Trophoblast cell (in vitro differentiated cells and primary cell): ENCODE measurements around the gene RFX1.

Source experiments
- DNase-seq, 2 donors: peaks; one replicate each; pipeline ENCODE4 v3.0.0-alpha.2; 2016
- H2AFZ ChIP-seq: 2 replicates; pipeline ENCODE4 v1.6.1; 2013; ENCODE audit warnings: low read length, moderate library complexity, mild to moderate bottlenecking; ENCODE audit not compliant: insufficient read depth, poor library complexity
- H2AK5ac ChIP-seq: 2 replicates; pipeline ENCODE4 v1.6.1; 2013; ENCODE audit warnings: mild to moderate bottlenecking, low read length
- H2BK120ac ChIP-seq: 2 replicates; pipeline ENCODE4 v1.6.1; 2013; ENCODE audit warnings: low read length, mild to moderate bottlenecking, moderate library complexity; ENCODE audit not compliant: insufficient read depth, poor library complexity
- H2BK12ac ChIP-seq: 2 replicates; pipeline ENCODE4 v1.6.1; 2013; ENCODE audit warnings: mild to moderate bottlenecking, low read length, moderate library complexity
- H2BK5ac ChIP-seq: 2 replicates; pipeline ENCODE4 v1.6.1; 2013; ENCODE audit warnings: low read length, low read depth, moderate library complexity, mild to moderate bottlenecking; ENCODE audit not compliant: poor library complexity
- H3K14ac ChIP-seq: 2 replicates; pipeline ENCODE4 v1.6.1; 2013; ENCODE audit warnings: mild to moderate bottlenecking, low read length
- H3K18ac ChIP-seq: 2 replicates; pipeline ENCODE4 v1.6.1; 2013; ENCODE audit warnings: mild to moderate bottlenecking, low read length
- H3K23ac ChIP-seq: 2 replicates; pipeline ENCODE4 v1.6.1; 2013; ENCODE audit warnings: low read length
- H3K27ac ChIP-seq: 2 replicates; pipeline ENCODE4 v1.5.1; 2013; ENCODE audit warnings: low read depth, mild to moderate bottlenecking, inconsistent platforms, low read length, moderate library complexity
- H3K27me3 ChIP-seq: 2 replicates; pipeline ENCODE4 v1.6.1; 2013; ENCODE audit warnings: inconsistent platforms, mild to moderate bottlenecking, low read length, moderate library complexity; ENCODE audit not compliant: insufficient read depth
- H3K36me3 ChIP-seq, 2 experiments: 1 replicate in 1 of 2; 2 replicates in 1 of 2; pipeline ENCODE4 v1.6.1; 2013; ENCODE audit warnings: low read length in 2 of 2, mild to moderate bottlenecking in 2 of 2, moderate library complexity in 1 of 2; ENCODE audit not compliant: insufficient read depth in 2 of 2, control insufficient read depth in 1 of 2
- H3K4ac ChIP-seq: 2 replicates; pipeline ENCODE4 v1.6.1; 2013; ENCODE audit warnings: low read depth, mild to moderate bottlenecking, low read length, moderate library complexity
- H3K4me1 ChIP-seq, 2 experiments: 1 replicate in 1 of 2; 2 replicates in 1 of 2; pipeline ENCODE4 v1.6.1; 2013; ENCODE audit warnings: low read length in 2 of 2, mild to moderate bottlenecking in 2 of 2, moderate library complexity in 1 of 2; ENCODE audit not compliant: insufficient read depth in 2 of 2, control insufficient read depth in 1 of 2
- H3K4me2 ChIP-seq: 2 replicates; pipeline ENCODE4 v1.6.1; 2013; ENCODE audit warnings: inconsistent platforms, mild to moderate bottlenecking, low read length, moderate library complexity
- H3K4me3 ChIP-seq: 2 replicates; pipeline ENCODE4 v1.5.1; 2013; ENCODE audit warnings: mild to moderate bottlenecking, low read depth, low read length, inconsistent platforms
- H3K79me1 ChIP-seq: one replicate; pipeline ENCODE4 v1.6.1; 2013; ENCODE audit warnings: low read length
- H3K79me2 ChIP-seq: 2 replicates; pipeline ENCODE4 v1.6.1; 2013; ENCODE audit warnings: low read length, mild to moderate bottlenecking; ENCODE audit not compliant: control insufficient read depth, insufficient read depth, poor library complexity
- H3K9ac ChIP-seq: 2 replicates; pipeline ENCODE4 v1.6.1; 2013; ENCODE audit warnings: mild to moderate bottlenecking, low read length
- H3K9me3 ChIP-seq: 2 replicates; pipeline ENCODE4 v1.6.1; 2013; ENCODE audit warnings: low read depth, mild to moderate bottlenecking, control low read depth, inconsistent platforms, low read length; ENCODE audit not compliant: insufficient read depth
- H4K12ac ChIP-seq: 2 replicates; pipeline ENCODE4 v1.6.1; 2013; ENCODE audit warnings: low read depth, mild to moderate bottlenecking, low read length, moderate library complexity
- H4K8ac ChIP-seq: 2 replicates; pipeline ENCODE4 v1.6.1; 2013; ENCODE audit warnings: low read depth, mild to moderate bottlenecking, low read length, moderate library complexity
- H4K91ac ChIP-seq: one replicate; pipeline ENCODE4 v1.6.1; 2013; ENCODE audit warnings: low read depth, mild to moderate bottlenecking, low read length, moderate library complexity
- WGBS: extraction: QIAGEN DNeasy Blood & Tissue Kit; methylation state at CpG from one replicate; pipeline ENCODE4 v1.1.7; 2013; ENCODE audit warnings: missing lambda C conversion rate; ENCODE audit not compliant: insufficient read length, insufficient coverage; ENCODE audit errors: extremely low coverage; 5-methylcytosine and 5-hydroxymethylcytosine counted together

RFX1 gene

GRCh38 chr19:13965377-13965896, 40.7 kb downstream of the RFX1 start:
- Histone ChIP-seq H3K4ac (no peak overlapping the region), H3K4me2 (no peak overlapping the region), H3K79me2 (no peaks in the 10 kb centered on the region), H2BK120ac (no peak overlapping the region), H3K9me3 (peaks cover 7% of the 10 kb centered on the region), H2BK5ac (no peak overlapping the region), H3K14ac (no peak overlapping the region), H3K36me3 (peaks cover 75 to 82% of the 10 kb centered on the region in 2 experiments), H4K8ac (no peak overlapping the region), H2AFZ (no peak overlapping the region), H3K9ac (no peak overlapping the region), H3K4me3 (no peak overlapping the region), H3K4me1 (no peaks in the 10 kb centered on the region), H3K18ac (no peak overlapping the region), H2AK5ac (no peak overlapping the region), H4K12ac (no peak overlapping the region), H2BK12ac (no peak overlapping the region), H3K27ac (no peak overlapping the region), H3K27me3 (no peaks in the 10 kb centered on the region), H4K91ac (no peak overlapping the region), H3K79me1 (no peaks in the 10 kb centered on the region), H3K23ac (no peak overlapping the region)
- WGBS = no CpG with 5 or more reads among the region's 24 CpGs
- no peak for DNase-seq

- no peak overlapping the region for H3K9ac ChIP-seq
- H3K23ac ChIP-seq = no peak overlapping the region
- H3K4ac ChIP-seq = no peak overlapping the region
- H3K79me2 ChIP-seq = no peaks in the 10 kb centered on the region
- H3K79me1 ChIP-seq = no peaks in the 10 kb centered on the region
- H2AFZ ChIP-seq = no peak overlapping the region
- H3K18ac ChIP-seq = no peak overlapping the region
- peaks cover 75 to 83% of the 10 kb centered on the region in 2 experiments for H3K36me3 ChIP-seq
- no peak overlapping the region for H3K14ac ChIP-seq
- H3K4me3 ChIP-seq = no peak overlapping the region
- no peak overlapping the region for H2BK5ac ChIP-seq
- peaks cover 7% of the 10 kb centered on the region for H3K9me3 ChIP-seq
- no peak overlapping the region for H2AK5ac ChIP-seq
- no peak overlapping the region for H3K27ac ChIP-seq
- no CpG with 5 or more reads among the region's 5 CpGs for WGBS
- DNase-seq = no peak
- no peak overlapping the region for H3K4me2 ChIP-seq
- H3K27me3 ChIP-seq = no peaks in the 10 kb centered on the region
- H4K91ac ChIP-seq = no peak overlapping the region
- no peak overlapping the region for H4K12ac ChIP-seq
- H2BK12ac ChIP-seq = no peak overlapping the region
- H3K4me1 ChIP-seq = no peaks in the 10 kb centered on the region
- H4K8ac ChIP-seq = no peak overlapping the region
- no peak overlapping the region for H2BK120ac ChIP-seq
Measured at GRCh38 chr19:13964776-13965175, 41.3 kb downstream of the RFX1 start.

GRCh38 chr19:13963603-13964105, 42.5 kb downstream of the RFX1 start:
- no peak overlapping the region for H2AFZ ChIP-seq
- H3K79me2 ChIP-seq = no peaks in the 10 kb centered on the region
- H3K4me3 ChIP-seq = no peak overlapping the region
- H3K79me1 ChIP-seq = no peaks in the 10 kb centered on the region
- no peak overlapping the region for H4K8ac ChIP-seq
- no peaks in the 10 kb centered on the region for H3K27me3 ChIP-seq
- H3K9me3 ChIP-seq = peaks cover 7% of the 10 kb centered on the region
- no peak overlapping the region for H2BK120ac ChIP-seq
- H4K12ac ChIP-seq = no peak overlapping the region
- no peak overlapping the region for H4K91ac ChIP-seq
- no peak overlapping the region for H3K27ac ChIP-seq
- H3K4me2 ChIP-seq = no peak overlapping the region
- DNase-seq = no peak
- no peak overlapping the region for H3K23ac ChIP-seq
- H3K36me3 ChIP-seq = peaks cover 77 to 84% of the 10 kb centered on the region in 2 experiments
- no peak overlapping the region for H3K18ac ChIP-seq
- no peak overlapping the region for H2BK5ac ChIP-seq
- no peak overlapping the region for H2BK12ac ChIP-seq
- H3K9ac ChIP-seq = no peak overlapping the region
- H3K4me1 ChIP-seq = peaks cover 0 to 2% of the 10 kb centered on the region in 2 experiments
- no peak overlapping the region for H3K4ac ChIP-seq
- H3K14ac ChIP-seq = no peak overlapping the region
- no CpG with 5 or more reads among the region's 48 CpGs for WGBS
- H2AK5ac ChIP-seq = no peak overlapping the region

GRCh38 chr19:13962699-13963602, 43.2 kb downstream of the RFX1 start:
- H3K36me3 ChIP-seq = peaks cover 78 to 85% of the 10 kb centered on the region in 2 experiments
- H2BK12ac ChIP-seq = no peak overlapping the region
- no peaks in the 10 kb centered on the region for H3K27me3 ChIP-seq
- H2BK120ac ChIP-seq = no peak overlapping the region
- peaks cover 0 to 2% of the 10 kb centered on the region in 2 experiments for H3K4me1 ChIP-seq
- no peak overlapping the region for H4K12ac ChIP-seq
- no peak overlapping the region for H3K27ac ChIP-seq
- H3K79me2 ChIP-seq = no peaks in the 10 kb centered on the region
- H3K9me3 ChIP-seq = peaks cover 7% of the 10 kb centered on the region
- no peak overlapping the region for H2AFZ ChIP-seq
- no peaks in the 10 kb centered on the region for H3K79me1 ChIP-seq
- no peak overlapping the region for H3K9ac ChIP-seq
- H3K18ac ChIP-seq = no peak overlapping the region
- peak overlapping the region; percentile 10 for H3K4me2 ChIP-seq
- no peak overlapping the region for H3K4ac ChIP-seq
- H3K14ac ChIP-seq = no peak overlapping the region
- H3K23ac ChIP-seq = no peak overlapping the region
- no peak overlapping the region for H4K91ac ChIP-seq
- H4K8ac ChIP-seq = no peak overlapping the region
- H2BK5ac ChIP-seq = no peak overlapping the region
- no CpG with 5 or more reads among the region's 89 CpGs for WGBS
- no peak overlapping the region for H2AK5ac ChIP-seq
- peak overlapping the region; percentile 9 for H3K4me3 ChIP-seq
- DNase-seq = no peak
